ENCODE data around the gene CPB2. TPM values are rescaled to one million over a fixed set of nuclear protein-coding genes. Genes with fewer than 3 reads are reported as not detected.

Gene CPB2, protein sequence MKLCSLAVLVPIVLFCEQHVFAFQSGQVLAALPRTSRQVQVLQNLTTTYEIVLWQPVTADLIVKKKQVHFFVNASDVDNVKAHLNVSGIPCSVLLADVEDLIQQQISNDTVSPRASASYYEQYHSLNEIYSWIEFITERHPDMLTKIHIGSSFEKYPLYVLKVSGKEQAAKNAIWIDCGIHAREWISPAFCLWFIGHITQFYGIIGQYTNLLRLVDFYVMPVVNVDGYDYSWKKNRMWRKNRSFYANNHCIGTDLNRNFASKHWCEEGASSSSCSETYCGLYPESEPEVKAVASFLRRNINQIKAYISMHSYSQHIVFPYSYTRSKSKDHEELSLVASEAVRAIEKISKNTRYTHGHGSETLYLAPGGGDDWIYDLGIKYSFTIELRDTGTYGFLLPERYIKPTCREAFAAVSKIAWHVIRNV
- total RNA-seq (not detected in 2 replicates), polyA plus RNA-seq (not detected in 2 replicates), polyA minus RNA-seq (ENCODE audit: low replicate concordance) (not detected in 2 replicates)
- polyA plus RNA-seq (2012) = not detected in 2 replicates

DNA sequence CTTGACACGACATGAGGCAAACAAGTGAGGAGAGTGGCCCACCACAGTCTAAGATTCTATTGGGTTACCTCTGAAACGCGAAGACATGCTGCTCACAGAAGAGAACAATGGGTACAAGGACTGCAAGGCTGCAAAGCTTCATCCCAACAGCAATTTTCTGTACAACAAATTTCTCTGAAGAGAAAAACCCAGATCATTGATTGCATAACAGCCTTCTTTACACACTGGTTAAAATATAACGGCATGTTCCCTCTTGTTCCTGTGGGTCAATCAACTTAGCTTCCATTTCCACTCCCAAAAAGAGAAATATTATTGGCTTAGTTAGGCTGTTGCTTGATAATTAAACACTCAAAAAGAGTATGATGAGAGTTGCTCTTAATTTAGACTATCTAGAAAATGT lies at the start of gene CPB2:
TSS of gene CPB2 (minus strand) at position 166 of the 400 bp plus-strand sequence. CDS start at position 142, 24 bp downstream.
- H3K27ac ChIP-seq (ENCODE audit: insufficient read depth, low read length) = no peak within 1 kb of the TSS
- no peak within 1 kb of the TSS for H3K4me3 ChIP-seq (replicated peaks in 1 of 4; ENCODE audit: control extremely low read depth in 1 of 4, insufficient read depth in 1 of 4, low read depth in 3 of 4, low read length in 4 of 4)
- no peak for DNase-seq (ENCODE audit: low read depth in 2 of 2)
- H4K20me1 ChIP-seq (ENCODE audit: control insufficient read depth, extremely low read depth, insufficient read depth, low read length) = no peaks in the 10 kb centered on the region
- no peaks in the 10 kb centered on the region for H3K27me3 ChIP-seq (ENCODE audit: control insufficient read depth, insufficient read depth, low read length)
- no peak within 1 kb of the TSS for H3K9ac ChIP-seq (ENCODE audit: insufficient read depth, low read length)
- no peak for TF ChIP-seq CTCF (conservative IDR thresholded peaks at IDR 0.05 in 1 of 2, IDR thresholded peaks at IDR 0.05 in 1 of 2; ENCODE audit: low read depth in 1 of 2, low read length in 2 of 2)
- no peak for TF ChIP-seq EZH2 (IDR thresholded peaks at IDR 0.05; ENCODE audit: low read length, missing control alignments)
- no peaks in the 10 kb centered on the region for H3K36me3 ChIP-seq (ENCODE audit: control insufficient read depth, insufficient read depth, low read length)
- no peaks in the 10 kb centered on the region for H3K79me2 ChIP-seq (ENCODE audit: control insufficient read depth, insufficient read depth, low read length)
- no peak within 1 kb of the TSS for H3K4me2 ChIP-seq (ENCODE audit: extremely low read depth, insufficient read depth, low read length)
- H3K4me1 ChIP-seq (ENCODE audit: control insufficient read depth, extremely low read depth, insufficient read depth, low read length) = no peaks in the 10 kb centered on the region
- no peaks in the 10 kb centered on the region for H3K9me3 ChIP-seq (ENCODE audit: control insufficient read depth, insufficient read depth, low read depth, low read length)
- H2AFZ ChIP-seq (ENCODE audit: low read length) = no peak within 1 kb of the TSS

GRCh38 chr13:46154136-46154801 lies 49.4 kb upstream of the CPB2 start:
- no peak overlapping the region for H3K27ac ChIP-seq (ENCODE audit: insufficient read depth, low read length)
- H3K9ac ChIP-seq (ENCODE audit: insufficient read depth, low read length) = no peak overlapping the region
- no peak overlapping the region for H3K4me3 ChIP-seq (replicated peaks in 1 of 4; ENCODE audit: control extremely low read depth in 1 of 4, insufficient read depth in 1 of 4, low read depth in 3 of 4, low read length in 4 of 4)
- no peaks in the 10 kb centered on the region for H4K20me1 ChIP-seq (ENCODE audit: control insufficient read depth, extremely low read depth, insufficient read depth, low read length)
- H3K27me3 ChIP-seq (ENCODE audit: control insufficient read depth, insufficient read depth, low read length) = peaks cover 2% of the 10 kb centered on the region
- no peaks in the 10 kb centered on the region for H3K36me3 ChIP-seq (ENCODE audit: control insufficient read depth, insufficient read depth, low read length)
- no peaks in the 10 kb centered on the region for H3K9me3 ChIP-seq (ENCODE audit: control insufficient read depth, insufficient read depth, low read depth, low read length)
- H2AFZ ChIP-seq (ENCODE audit: low read length) = no peak overlapping the region
- DNase-seq (ENCODE audit: low read depth in 2 of 2) = peak in 1 of 2 donors; percentile 24
- no peak for TF ChIP-seq CTCF (conservative IDR thresholded peaks at IDR 0.05 in 1 of 2, IDR thresholded peaks at IDR 0.05 in 1 of 2; ENCODE audit: low read depth in 1 of 2, low read length in 2 of 2)
- no peak for TF ChIP-seq EZH2 (IDR thresholded peaks at IDR 0.05; ENCODE audit: low read length, missing control alignments)
- no peak overlapping the region for H3K4me2 ChIP-seq (ENCODE audit: extremely low read depth, insufficient read depth, low read length)
- H3K79me2 ChIP-seq (ENCODE audit: control insufficient read depth, insufficient read depth, low read length) = no peaks in the 10 kb centered on the region
- H3K4me1 ChIP-seq (ENCODE audit: control insufficient read depth, extremely low read depth, insufficient read depth, low read length) = no peaks in the 10 kb centered on the region

- no peak for TF ChIP-seq EZH2 (IDR thresholded peaks at IDR 0.05; ENCODE audit: low read length, missing control alignments)
- TF ChIP-seq CTCF (conservative IDR thresholded peaks at IDR 0.05 in 1 of 2, IDR thresholded peaks at IDR 0.05 in 1 of 2; ENCODE audit: low read depth in 1 of 2, low read length in 2 of 2) = no peak
- Histone ChIP-seq H3K9ac (ENCODE audit: insufficient read depth, low read length) (no peak overlapping the region), H3K27me3 (ENCODE audit: control insufficient read depth, insufficient read depth, low read length) (peaks cover 2% of the 10 kb centered on the region), H3K4me1 (ENCODE audit: control insufficient read depth, extremely low read depth, insufficient read depth, low read length) (no peaks in the 10 kb centered on the region), H4K20me1 (ENCODE audit: control insufficient read depth, extremely low read depth, insufficient read depth, low read length) (no peaks in the 10 kb centered on the region), H2AFZ (ENCODE audit: low read length) (no peak overlapping the region), H3K36me3 (ENCODE audit: control insufficient read depth, insufficient read depth, low read length) (no peaks in the 10 kb centered on the region), H3K4me3 (replicated peaks in 1 of 4; ENCODE audit: control extremely low read depth in 1 of 4, insufficient read depth in 1 of 4, low read depth in 3 of 4, low read length in 4 of 4) (no peak overlapping the region), H3K4me2 (ENCODE audit: extremely low read depth, insufficient read depth, low read length) (no peak overlapping the region), H3K79me2 (ENCODE audit: control insufficient read depth, insufficient read depth, low read length) (no peaks in the 10 kb centered on the region), H3K27ac (ENCODE audit: insufficient read depth, low read length) (no peak overlapping the region), H3K9me3 (ENCODE audit: control insufficient read depth, insufficient read depth, low read depth, low read length) (no peaks in the 10 kb centered on the region)
- no peak for DNase-seq (ENCODE audit: low read depth in 2 of 2)
Observed at GRCh38 chr13:46152627-46153328, 47.9 kb upstream of the CPB2 start.
